GM19328 (cell line): ENCODE data around the gene SEMA5A.

Experiments
- ATAC-seq: cut with Tn5 transposase; IDR thresholded peaks from one replicate; pipeline ENCODE4 v1.9.1; 2021; ENCODE audit warnings: mild to moderate bottlenecking, moderate library complexity; ENCODE audit not compliant: unreplicated experiment

SEMA5A gene

GRCh38 chr5:9090381-9091026, 455.4 kb downstream of the SEMA5A start:
- no peak for ATAC-seq

- no peak for ATAC-seq
Observed at GRCh38 chr5:9089893-9090292, 456.0 kb downstream of the SEMA5A start.

- ATAC-seq, result no peak
Observed at GRCh38 chr5:9082996-9083395, 462.9 kb downstream of the SEMA5A start.

GRCh38 chr5:9072701-9073100, 473.2 kb downstream of the SEMA5A start:
- no peak for ATAC-seq

- ATAC-seq, result no peak
Observed at GRCh38 chr5:9071524-9071923, 474.4 kb downstream of the SEMA5A start.

GRCh38 chr5:9071074-9071473, 474.8 kb downstream of the SEMA5A start:
- no peak for ATAC-seq

GRCh38 chr5:9069650-9070049, 476.2 kb downstream of the SEMA5A start:
- ATAC-seq, result no peak

- ATAC-seq, result no peak
Observed at GRCh38 chr5:9067154-9067553, 478.7 kb downstream of the SEMA5A start.

- ATAC-seq, result no peak
Observed at GRCh38 chr5:9066349-9066748, 479.5 kb downstream of the SEMA5A start.

GRCh38 chr5:9063615-9064245, 482.1 kb downstream of the SEMA5A start:
- no peak for ATAC-seq

GRCh38 chr5:9062873-9063272, 483.0 kb downstream of the SEMA5A start:
- no peak for ATAC-seq

- no peak for ATAC-seq
Observed at GRCh38 chr5:9059920-9060691, 485.8 kb downstream of the SEMA5A start.

- no peak for ATAC-seq
Observed at GRCh38 chr5:9058666-9059065, 487.2 kb downstream of the SEMA5A start.

- ATAC-seq, result no peak
Observed at GRCh38 chr5:9058161-9058560, 487.7 kb downstream of the SEMA5A start.

GRCh38 chr5:9057406-9058000, 488.4 kb downstream of the SEMA5A start:
- ATAC-seq, result no peak

GRCh38 chr5:9056046-9056445, 489.8 kb downstream of the SEMA5A start:
- ATAC-seq, result no peak

GRCh38 chr5:9054821-9055589, 490.9 kb downstream of the SEMA5A start:
- ATAC-seq, result no peak

GRCh38 chr5:9054322-9054721, 491.6 kb downstream of the SEMA5A start:
- ATAC-seq, result no peak

- no peak for ATAC-seq
Observed at GRCh38 chr5:9052421-9052820, 493.5 kb downstream of the SEMA5A start.

GRCh38 chr5:9051779-9052178, 494.1 kb downstream of the SEMA5A start:
- no peak for ATAC-seq

GRCh38 chr5:9047932-9048331, 497.9 kb downstream of the SEMA5A start:
- ATAC-seq, result no peak
